ENCODE results near the gene TUBGCP2. TPM values are rescaled to one million over a fixed set of nuclear protein-coding genes. Genes with fewer than 3 reads are reported as not detected.

The TUBGCP2 gene
- total RNA-seq, 2 experiments from 2014 or later: 43.3 to 50.2 TPM

- intact Hi-C loops (cut with DNase I, micrococcal nuclease): loop anchor here (1.0 to 10.0 kb wide), 5 partner anchors 115 to 1354 kb away; partner anchors contain the start of genes BNIP3 (in 1 of the 2), INPP5A (in 1 of the 2), MTG1 (in 1 of the 2) and PPP2R2D (in 1 of the 2)
- peaks cover 13% of the 10 kb centered on the region for H3K36me3 Mint-ChIP-seq (ENCODE audit: low read depth)
- peak overlapping the region; percentile 67 for H3K4me3 Mint-ChIP-seq
- no peaks in the 10 kb centered on the region for H3K9me3 Mint-ChIP-seq (ENCODE audit: low read depth)
- CTCF ChIA-PET: interaction anchor here (0.9 to 1.5 kb wide), 5 partner anchors 16 to 70 kb away, joined by 3 to 6 read pairs (median 4); no protein-coding TSS in a partner anchor
- peak; percentile 97 for DNase-seq
- H3K27ac Mint-ChIP-seq: peak overlapping the region; percentile 86
- POLR2A ChIA-PET: interaction anchor here (0.6 to 1.5 kb wide), 5 partner anchors 16 to 129 kb away, joined by 3 to 13 read pairs (median 3); no protein-coding TSS in a partner anchor
- ATAC-seq: peak; percentile 68
- peaks cover 60% of the 10 kb centered on the region for H3K4me1 Mint-ChIP-seq
- no peaks in the 10 kb centered on the region for H3K27me3 Mint-ChIP-seq
These were observed 49.7 kb downstream of the TUBGCP2 start for GRCh38 chr10:133258818-133259601.

- H3K27ac Mint-ChIP-seq: peak overlapping the region; percentile 88
- intact Hi-C loops (cut with DNase I, micrococcal nuclease): loop anchor here (5.0 to 10.0 kb wide), 3 partner anchors 134 to 1353 kb away; partner anchors contain the start of genes BNIP3 (in 1 of the 2), MTG1 (in 1 of the 2) and PPP2R2D (in 1 of the 2)
- H3K4me3 Mint-ChIP-seq: peak overlapping the region; percentile 48
- POLR2A ChIA-PET: interaction anchor here (1.4 to 1.5 kb wide), 2 partner anchors 17 to 32 kb away, joined by 3 to 13 read pairs; no protein-coding TSS in a partner anchor
- CTCF ChIA-PET: interaction anchor here (0.5 to 2.4 kb wide), 8 partner anchors 17 to 355 kb away, joined by 3 to 9 read pairs (median 4); no protein-coding TSS in a partner anchor
- H3K36me3 Mint-ChIP-seq (ENCODE audit: low read depth): peaks cover 7% of the 10 kb centered on the region
- DNase-seq (peak; percentile 75), ATAC-seq (peak; percentile 17)
- peaks cover 54% of the 10 kb centered on the region for H3K4me1 Mint-ChIP-seq
- no peaks in the 10 kb centered on the region for H3K9me3 Mint-ChIP-seq (ENCODE audit: low read depth)
- H3K27me3 Mint-ChIP-seq: no peaks in the 10 kb centered on the region
These were observed 50.4 kb downstream of the TUBGCP2 start for GRCh38 chr10:133258066-133258817.

GRCh38 chr10:133257489-133258065, 51.1 kb downstream of the TUBGCP2 start:
- ChIA-PET CTCF (interaction anchor here (0.5 to 2.4 kb wide), 9 partner anchors 16 to 355 kb away, joined by 3 to 9 read pairs (median 4); no protein-coding TSS in a partner anchor), POLR2A (no interaction called here)
- no peak for ATAC-seq
- Mint-ChIP-seq H3K4me3 (peak overlapping the region; percentile 48), H3K9me3 (ENCODE audit: low read depth) (no peaks in the 10 kb centered on the region), H3K27me3 (no peaks in the 10 kb centered on the region), H3K36me3 (ENCODE audit: low read depth) (peaks cover 3% of the 10 kb centered on the region), H3K4me1 (peaks cover 48% of the 10 kb centered on the region), H3K27ac (peak overlapping the region; percentile 88)
- intact Hi-C loops (cut with DNase I, micrococcal nuclease): loop anchor here (5.0 to 10.0 kb wide), 3 partner anchors 135 to 1353 kb away; partner anchors contain the start of genes BNIP3 (in 1 of the 2), MTG1 (in 1 of the 2) and PPP2R2D (in 1 of the 2)
- DNase-seq: peak; percentile 52

GRCh38 chr10:133255323-133255722, 53.3 kb downstream of the TUBGCP2 start:
- ChIA-PET POLR2A (no interaction called here), CTCF (interaction anchor here (0.5 kb wide), 1 partner anchor 12 kb away, joined by 4 read pairs; no protein-coding TSS in a partner anchor)
- no peak for ATAC-seq
- DNase-seq: no peak
- intact Hi-C loops (cut with DNase I, micrococcal nuclease): loop anchor here (5.0 to 10.0 kb wide), 3 partner anchors 137 to 1351 kb away; partner anchors contain the start of genes BNIP3 (in 1 of the 2), MTG1 (in 1 of the 2) and PPP2R2D (in 1 of the 2)
- Mint-ChIP-seq H3K9me3 (ENCODE audit: low read depth) (no peaks in the 10 kb centered on the region), H3K27me3 (no peaks in the 10 kb centered on the region), H3K27ac (no peak overlapping the region), H3K4me1 (peaks cover 32% of the 10 kb centered on the region), H3K4me3 (no peak overlapping the region), H3K36me3 (ENCODE audit: low read depth) (no peaks in the 10 kb centered on the region)

GRCh38 chr10:133254421-133255120, 54.1 kb downstream of the TUBGCP2 start:
- ATAC-seq (no peak), DNase-seq (no peak)
- ChIA-PET POLR2A (no interaction called here), CTCF (no interaction called here)
- no peaks in the 10 kb centered on the region for H3K27me3 Mint-ChIP-seq
- H3K4me3 Mint-ChIP-seq: no peak overlapping the region
- H3K27ac Mint-ChIP-seq: no peak overlapping the region
- intact Hi-C loops (cut with DNase I, micrococcal nuclease): loop anchor here (5.0 to 10.0 kb wide), 3 partner anchors 138 to 1350 kb away; partner anchors contain the start of genes BNIP3 (in 1 of the 2), MTG1 (in 1 of the 2) and PPP2R2D (in 1 of the 2)
- no peaks in the 10 kb centered on the region for H3K9me3 Mint-ChIP-seq (ENCODE audit: low read depth)
- H3K36me3 Mint-ChIP-seq (ENCODE audit: low read depth): no peaks in the 10 kb centered on the region
- peaks cover 25% of the 10 kb centered on the region for H3K4me1 Mint-ChIP-seq

GRCh38 chr10:133253361-133253955, 55.2 kb downstream of the TUBGCP2 start:
- no peak for ATAC-seq
- H3K4me3 Mint-ChIP-seq: no peak overlapping the region
- intact Hi-C loops (cut with DNase I, micrococcal nuclease): loop anchor here in 1 of 2 experiments (10.0 kb wide), 1 partner anchor 1349 kb away; the partner anchor contains the start of gene PPP2R2D
- H3K27me3 Mint-ChIP-seq: no peaks in the 10 kb centered on the region
- no peak for DNase-seq
- no peak overlapping the region for H3K27ac Mint-ChIP-seq
- POLR2A ChIA-PET: no interaction called here
- H3K4me1 Mint-ChIP-seq: peaks cover 16% of the 10 kb centered on the region
- CTCF ChIA-PET: no interaction called here
- no peaks in the 10 kb centered on the region for H3K9me3 Mint-ChIP-seq (ENCODE audit: low read depth)
- H3K36me3 Mint-ChIP-seq (ENCODE audit: low read depth): no peaks in the 10 kb centered on the region

GRCh38 chr10:133252223-133252552, 56.5 kb downstream of the TUBGCP2 start:
- no peak overlapping the region for H3K4me3 Mint-ChIP-seq
- POLR2A ChIA-PET: no interaction called here
- no peak for DNase-seq
- no peak for ATAC-seq
- CTCF ChIA-PET: no interaction called here
- H3K27ac Mint-ChIP-seq: no peak overlapping the region
- no peaks in the 10 kb centered on the region for H3K27me3 Mint-ChIP-seq
- no peaks in the 10 kb centered on the region for H3K36me3 Mint-ChIP-seq (ENCODE audit: low read depth)
- no peaks in the 10 kb centered on the region for H3K9me3 Mint-ChIP-seq (ENCODE audit: low read depth)
- intact Hi-C loops (cut with DNase I, micrococcal nuclease): loop anchor here in 1 of 2 experiments (10.0 kb wide), 1 partner anchor 1347 kb away; the partner anchor contains the start of gene PPP2R2D
- peaks cover 4% of the 10 kb centered on the region for H3K4me1 Mint-ChIP-seq

- H3K9me3 Mint-ChIP-seq (ENCODE audit: low read depth): no peaks in the 10 kb centered on the region
- H3K27ac Mint-ChIP-seq: no peak overlapping the region
- H3K36me3 Mint-ChIP-seq (ENCODE audit: low read depth): no peaks in the 10 kb centered on the region
- ChIA-PET CTCF (no interaction called here), POLR2A (no interaction called here)
- intact Hi-C loops (cut with DNase I, micrococcal nuclease): loop anchor here in 1 of 2 experiments (10.0 kb wide), 1 partner anchor 1347 kb away; the partner anchor contains the start of gene PPP2R2D
- no peaks in the 10 kb centered on the region for H3K27me3 Mint-ChIP-seq
- ATAC-seq (no peak), DNase-seq (no peak)
- no peak overlapping the region for H3K4me3 Mint-ChIP-seq
- H3K4me1 Mint-ChIP-seq: no peaks in the 10 kb centered on the region
These were observed 57.1 kb downstream of the TUBGCP2 start for GRCh38 chr10:133251388-133252222.

- ATAC-seq: no peak
- no peaks in the 10 kb centered on the region for H3K36me3 Mint-ChIP-seq (ENCODE audit: low read depth)
- ChIA-PET POLR2A (no interaction called here), CTCF (no interaction called here)
- H3K4me3 Mint-ChIP-seq: no peak overlapping the region
- no peaks in the 10 kb centered on the region for H3K9me3 Mint-ChIP-seq (ENCODE audit: low read depth)
- intact Hi-C loops (cut with DNase I, micrococcal nuclease): loop anchor here in 1 of 2 experiments (10.0 kb wide), 1 partner anchor 1345 kb away; the partner anchor contains the start of gene PPP2R2D
- no peaks in the 10 kb centered on the region for H3K27me3 Mint-ChIP-seq
- H3K4me1 Mint-ChIP-seq: no peaks in the 10 kb centered on the region
- no peak overlapping the region for H3K27ac Mint-ChIP-seq
- no peak for DNase-seq
These were observed 58.5 kb downstream of the TUBGCP2 start for GRCh38 chr10:133249975-133250754.
